ENCODE measurements around the gene MAP3K15.

MAP3K15 gene, protein sequence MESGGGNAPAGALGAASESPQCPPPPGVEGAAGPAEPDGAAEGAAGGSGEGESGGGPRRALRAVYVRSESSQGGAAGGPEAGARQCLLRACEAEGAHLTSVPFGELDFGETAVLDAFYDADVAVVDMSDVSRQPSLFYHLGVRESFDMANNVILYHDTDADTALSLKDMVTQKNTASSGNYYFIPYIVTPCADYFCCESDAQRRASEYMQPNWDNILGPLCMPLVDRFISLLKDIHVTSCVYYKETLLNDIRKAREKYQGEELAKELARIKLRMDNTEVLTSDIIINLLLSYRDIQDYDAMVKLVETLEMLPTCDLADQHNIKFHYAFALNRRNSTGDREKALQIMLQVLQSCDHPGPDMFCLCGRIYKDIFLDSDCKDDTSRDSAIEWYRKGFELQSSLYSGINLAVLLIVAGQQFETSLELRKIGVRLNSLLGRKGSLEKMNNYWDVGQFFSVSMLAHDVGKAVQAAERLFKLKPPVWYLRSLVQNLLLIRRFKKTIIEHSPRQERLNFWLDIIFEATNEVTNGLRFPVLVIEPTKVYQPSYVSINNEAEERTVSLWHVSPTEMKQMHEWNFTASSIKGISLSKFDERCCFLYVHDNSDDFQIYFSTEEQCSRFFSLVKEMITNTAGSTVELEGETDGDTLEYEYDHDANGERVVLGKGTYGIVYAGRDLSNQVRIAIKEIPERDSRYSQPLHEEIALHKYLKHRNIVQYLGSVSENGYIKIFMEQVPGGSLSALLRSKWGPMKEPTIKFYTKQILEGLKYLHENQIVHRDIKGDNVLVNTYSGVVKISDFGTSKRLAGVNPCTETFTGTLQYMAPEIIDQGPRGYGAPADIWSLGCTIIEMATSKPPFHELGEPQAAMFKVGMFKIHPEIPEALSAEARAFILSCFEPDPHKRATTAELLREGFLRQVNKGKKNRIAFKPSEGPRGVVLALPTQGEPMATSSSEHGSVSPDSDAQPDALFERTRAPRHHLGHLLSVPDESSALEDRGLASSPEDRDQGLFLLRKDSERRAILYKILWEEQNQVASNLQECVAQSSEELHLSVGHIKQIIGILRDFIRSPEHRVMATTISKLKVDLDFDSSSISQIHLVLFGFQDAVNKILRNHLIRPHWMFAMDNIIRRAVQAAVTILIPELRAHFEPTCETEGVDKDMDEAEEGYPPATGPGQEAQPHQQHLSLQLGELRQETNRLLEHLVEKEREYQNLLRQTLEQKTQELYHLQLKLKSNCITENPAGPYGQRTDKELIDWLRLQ (N-terminal part only)

DNA sequence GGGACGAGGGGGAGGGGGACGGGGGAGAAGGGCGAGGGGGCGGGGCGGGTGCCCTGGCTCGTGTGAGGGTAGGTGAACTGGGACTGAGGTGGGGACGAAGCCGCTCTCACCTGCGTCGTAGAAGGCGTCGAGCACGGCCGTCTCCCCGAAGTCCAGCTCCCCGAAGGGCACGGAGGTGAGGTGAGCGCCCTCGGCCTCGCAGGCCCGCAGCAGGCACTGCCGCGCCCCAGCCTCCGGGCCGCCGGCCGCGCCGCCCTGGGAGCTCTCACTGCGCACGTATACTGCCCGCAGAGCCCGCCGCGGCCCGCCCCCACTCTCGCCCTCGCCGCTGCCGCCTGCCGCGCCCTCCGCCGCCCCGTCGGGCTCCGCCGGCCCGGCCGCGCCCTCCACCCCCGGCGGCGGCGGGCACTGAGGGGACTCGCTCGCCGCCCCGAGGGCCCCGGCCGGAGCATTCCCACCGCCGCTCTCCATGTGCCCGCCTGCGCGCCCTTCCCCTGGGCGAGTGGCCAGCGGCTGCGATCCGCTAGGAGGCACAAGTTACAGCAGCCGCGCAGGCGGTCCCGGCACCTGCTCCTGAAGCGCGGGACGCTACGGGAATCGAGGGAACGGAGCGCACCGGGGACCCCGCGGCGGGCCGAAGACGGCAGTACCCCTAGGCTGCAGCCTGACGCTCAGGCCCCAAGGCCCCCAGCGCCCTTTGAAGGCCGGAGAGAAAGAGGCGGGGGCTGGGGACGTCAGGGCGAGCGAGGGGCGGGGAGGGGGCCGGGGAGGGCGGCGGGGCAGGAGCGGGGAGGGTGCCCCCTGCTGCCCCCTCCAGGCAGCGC, at the start of gene MAP3K15:
Gene MAP3K15 (minus strand): TSS at position 718 of the 824 bp plus-strand sequence. CDS start 247 bp downstream, at position 471.
- H3K36me3 Mint-ChIP-seq (ENCODE audit: low read depth): no peaks in the 10 kb centered on the region
- H3K9me3 Mint-ChIP-seq: no peaks in the 10 kb centered on the region
- H3K27me3 Mint-ChIP-seq: peaks cover 31% of the 10 kb centered on the region
- H3K4me1 Mint-ChIP-seq (ENCODE audit: low read depth): no peaks in the 10 kb centered on the region
- no peak within 1 kb of the TSS for H3K27ac Mint-ChIP-seq
- H3K4me3 Mint-ChIP-seq: peak within 1 kb of the TSS; percentile 45

DNA sequence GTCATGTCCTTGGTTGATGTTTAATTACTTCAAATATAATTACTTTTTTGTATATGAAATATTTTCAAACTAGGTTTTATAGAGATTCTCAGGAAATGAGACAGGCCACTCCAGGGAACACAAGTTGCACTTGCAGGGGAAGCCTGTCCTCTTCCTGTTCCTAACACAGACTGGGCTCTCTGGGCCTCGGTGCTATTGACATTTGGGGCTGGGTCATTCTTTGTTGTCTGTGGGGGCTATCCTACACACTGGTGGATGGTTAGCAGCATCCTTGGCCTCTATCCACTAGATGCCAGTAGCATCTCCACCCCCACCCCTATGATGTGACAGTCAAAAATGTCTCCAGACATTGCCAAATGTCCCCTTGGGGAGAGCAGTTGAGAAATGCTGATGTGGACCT, 49.3 kb upstream of the MAP3K15 start:
- peaks cover 58% of the 10 kb centered on the region for H3K4me1 Mint-ChIP-seq (ENCODE audit: low read depth)
- H3K4me3 Mint-ChIP-seq: no peak overlapping the region
- H3K36me3 Mint-ChIP-seq (ENCODE audit: low read depth): peaks cover 23% of the 10 kb centered on the region
- H3K27me3 Mint-ChIP-seq: no peaks in the 10 kb centered on the region
- no peaks in the 10 kb centered on the region for H3K9me3 Mint-ChIP-seq
- H3K27ac Mint-ChIP-seq: no peak overlapping the region

DNA sequence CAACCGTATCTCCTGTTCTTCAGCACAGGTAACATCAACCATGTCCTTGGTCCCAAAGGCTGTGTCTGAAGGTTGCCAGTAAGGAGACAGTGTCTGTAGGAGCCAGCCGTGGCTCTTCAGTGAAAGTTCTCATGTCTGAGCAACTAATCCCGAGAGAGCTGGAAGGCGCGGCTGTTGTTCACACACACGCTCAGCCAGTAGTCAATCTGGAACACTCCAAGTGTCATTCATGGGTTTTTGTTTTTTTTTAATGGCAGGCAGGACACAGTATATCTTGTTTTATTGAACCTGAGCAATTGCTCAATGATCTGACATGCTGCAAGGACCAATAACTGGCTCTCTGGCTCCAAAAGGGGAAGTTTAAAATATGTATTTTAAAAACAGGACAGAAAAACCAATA, 48.4 kb upstream of the MAP3K15 start:
- Mint-ChIP-seq H3K27me3 (no peaks in the 10 kb centered on the region), H3K4me1 (ENCODE audit: low read depth) (peaks cover 54% of the 10 kb centered on the region), H3K36me3 (ENCODE audit: low read depth) (peaks cover 23% of the 10 kb centered on the region), H3K9me3 (no peaks in the 10 kb centered on the region), H3K27ac (peak overlapping the region; percentile 50), H3K4me3 (no peak overlapping the region)

DNA sequence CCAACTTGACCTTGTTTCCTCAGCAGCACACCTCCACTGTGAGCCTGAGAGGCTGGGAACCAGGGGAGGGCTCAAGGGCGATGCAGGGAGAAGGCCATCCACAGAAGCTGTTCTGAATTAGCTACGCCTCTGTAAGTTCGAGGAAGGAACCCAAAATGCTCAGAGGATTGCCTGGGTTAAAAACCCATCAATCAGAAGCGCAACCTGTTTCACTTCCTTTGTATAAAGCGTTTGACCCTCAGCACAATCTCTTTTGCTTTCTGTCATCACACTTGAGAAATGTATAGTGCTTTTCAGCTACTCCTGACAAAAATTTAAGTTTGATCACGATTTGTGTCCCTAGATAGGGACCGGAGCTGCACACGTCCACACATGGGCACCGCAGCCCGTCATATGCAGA, 48.0 kb upstream of the MAP3K15 start:
- Mint-ChIP-seq H3K4me3 (no peak overlapping the region), H3K27ac (peak overlapping the region; percentile 50), H3K9me3 (no peaks in the 10 kb centered on the region), H3K36me3 (ENCODE audit: low read depth) (peaks cover 23% of the 10 kb centered on the region), H3K27me3 (no peaks in the 10 kb centered on the region), H3K4me1 (ENCODE audit: low read depth) (peaks cover 50% of the 10 kb centered on the region)

DNA sequence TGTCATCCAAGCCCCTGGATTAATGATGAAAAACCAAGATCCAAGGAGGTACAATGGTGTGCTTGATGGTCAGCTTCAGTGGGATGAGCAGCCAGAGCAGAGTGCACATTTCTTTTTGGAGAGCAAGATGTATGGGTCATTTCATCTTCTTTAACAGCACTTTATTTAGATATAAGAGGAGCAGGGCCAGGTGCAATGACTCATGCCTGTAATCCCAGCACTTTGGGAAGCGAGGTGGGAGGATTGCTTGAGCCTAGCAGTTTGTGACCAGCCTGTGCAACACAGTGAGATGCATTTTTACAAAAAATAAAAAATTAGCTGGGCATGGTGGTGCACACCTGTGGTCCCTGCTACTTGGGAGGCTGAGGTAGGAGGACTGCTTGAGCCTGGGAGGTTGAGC, 45.3 kb upstream of the MAP3K15 start:
- no peak overlapping the region for H3K4me3 Mint-ChIP-seq
- peaks cover 45% of the 10 kb centered on the region for H3K4me1 Mint-ChIP-seq (ENCODE audit: low read depth)
- no peak overlapping the region for H3K27ac Mint-ChIP-seq
- no peaks in the 10 kb centered on the region for H3K9me3 Mint-ChIP-seq
- peaks cover 15% of the 10 kb centered on the region for H3K36me3 Mint-ChIP-seq (ENCODE audit: low read depth)
- no peaks in the 10 kb centered on the region for H3K27me3 Mint-ChIP-seq

DNA sequence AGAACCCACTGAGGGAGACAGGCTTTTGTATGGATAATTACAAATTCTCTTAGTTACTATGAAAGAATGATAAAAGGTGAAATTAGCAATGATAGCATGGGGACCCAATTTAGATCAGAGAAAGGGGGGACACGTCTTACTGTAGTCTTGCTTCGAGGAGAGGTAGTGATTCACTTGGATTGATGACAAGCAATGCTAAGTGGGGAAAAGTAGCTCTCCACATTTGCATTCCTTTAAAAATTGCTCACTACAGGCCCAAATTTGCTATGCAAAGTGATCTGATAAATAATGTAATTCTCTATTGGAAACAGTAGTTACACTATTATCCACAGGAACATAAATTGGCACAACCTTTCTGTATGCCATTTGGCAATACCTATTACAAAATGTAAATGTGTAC, 42.5 kb upstream of the MAP3K15 start:
- peaks cover 37% of the 10 kb centered on the region for H3K4me1 Mint-ChIP-seq (ENCODE audit: low read depth)
- no peaks in the 10 kb centered on the region for H3K27me3 Mint-ChIP-seq
- H3K9me3 Mint-ChIP-seq: no peaks in the 10 kb centered on the region
- peaks cover 5% of the 10 kb centered on the region for H3K36me3 Mint-ChIP-seq (ENCODE audit: low read depth)
- H3K4me3 Mint-ChIP-seq: no peak overlapping the region
- H3K27ac Mint-ChIP-seq: no peak overlapping the region

DNA sequence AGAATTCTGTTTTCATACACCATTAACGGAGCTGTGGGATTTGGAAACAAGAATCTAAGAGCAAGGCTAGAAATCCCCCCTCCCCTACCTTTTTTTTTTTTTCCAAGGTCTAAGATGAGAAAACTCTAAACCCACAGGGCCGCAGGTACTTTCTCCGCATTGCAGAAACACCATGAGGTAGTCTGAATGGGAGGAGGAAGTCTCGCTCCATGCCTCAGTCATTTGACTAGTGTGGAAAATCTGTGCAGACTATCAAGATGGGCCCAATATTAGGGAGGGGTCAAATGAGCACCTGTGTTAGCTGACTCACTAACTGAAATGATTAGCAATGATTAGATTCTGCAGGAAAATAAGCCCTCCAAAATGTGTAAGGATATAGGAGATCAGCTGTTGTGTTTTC, 40.9 kb upstream of the MAP3K15 start:
- Mint-ChIP-seq H3K27me3 (no peaks in the 10 kb centered on the region), H3K4me1 (ENCODE audit: low read depth) (peaks cover 38% of the 10 kb centered on the region), H3K9me3 (no peaks in the 10 kb centered on the region), H3K4me3 (no peak overlapping the region), H3K36me3 (ENCODE audit: low read depth) (peaks cover 5% of the 10 kb centered on the region), H3K27ac (peak overlapping the region; percentile 91)

DNA sequence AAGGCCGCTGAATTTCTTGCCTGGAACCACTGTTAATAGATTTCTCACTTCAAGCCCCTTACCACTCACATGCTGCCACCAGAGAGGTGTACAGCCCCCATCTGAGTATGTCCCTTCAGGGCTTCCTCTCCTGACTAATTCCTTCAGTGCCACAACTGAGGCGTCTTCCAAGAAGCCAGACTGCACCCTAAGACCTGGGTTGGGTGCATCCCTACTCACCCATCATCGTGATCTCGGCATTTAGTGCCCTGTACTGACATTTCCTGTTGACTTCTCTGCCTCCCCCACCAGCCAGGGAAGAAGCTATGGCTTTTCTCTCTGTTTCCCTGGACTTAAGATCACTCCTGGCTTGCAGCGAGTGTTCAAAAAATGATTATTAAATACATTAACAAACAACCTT, 40.4 kb upstream of the MAP3K15 start:
- no peaks in the 10 kb centered on the region for H3K27me3 Mint-ChIP-seq
- H3K9me3 Mint-ChIP-seq: no peaks in the 10 kb centered on the region
- H3K4me3 Mint-ChIP-seq: peak overlapping the region; percentile 37
- H3K36me3 Mint-ChIP-seq (ENCODE audit: low read depth): peaks cover 5% of the 10 kb centered on the region
- peak overlapping the region; percentile 91 for H3K27ac Mint-ChIP-seq
- peaks cover 41% of the 10 kb centered on the region for H3K4me1 Mint-ChIP-seq (ENCODE audit: low read depth)

DNA sequence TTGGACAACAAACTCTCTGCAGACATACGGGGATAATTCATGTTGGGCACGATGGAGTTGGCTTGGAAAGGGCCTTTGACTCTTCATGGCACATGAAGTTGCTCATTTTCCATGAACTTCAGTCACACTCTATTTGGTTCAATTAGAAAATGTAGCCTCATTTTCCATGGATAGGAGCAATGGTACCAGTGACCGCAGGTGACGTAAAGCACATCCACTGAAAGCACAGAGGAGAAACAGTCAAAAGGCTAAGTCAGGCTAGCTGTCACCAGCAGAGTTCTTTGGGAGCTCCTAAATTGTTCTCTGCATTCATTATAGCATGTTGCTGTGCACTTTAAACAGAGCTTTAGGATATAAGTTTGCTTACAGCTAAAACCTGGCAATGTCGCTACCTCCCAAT, 39.9 kb upstream of the MAP3K15 start:
- H3K36me3 Mint-ChIP-seq (ENCODE audit: low read depth): peaks cover 2% of the 10 kb centered on the region
- H3K27me3 Mint-ChIP-seq: no peaks in the 10 kb centered on the region
- H3K9me3 Mint-ChIP-seq: no peaks in the 10 kb centered on the region
- peaks cover 46% of the 10 kb centered on the region for H3K4me1 Mint-ChIP-seq (ENCODE audit: low read depth)
- peak overlapping the region; percentile 91 for H3K27ac Mint-ChIP-seq
- peak overlapping the region; percentile 37 for H3K4me3 Mint-ChIP-seq

DNA sequence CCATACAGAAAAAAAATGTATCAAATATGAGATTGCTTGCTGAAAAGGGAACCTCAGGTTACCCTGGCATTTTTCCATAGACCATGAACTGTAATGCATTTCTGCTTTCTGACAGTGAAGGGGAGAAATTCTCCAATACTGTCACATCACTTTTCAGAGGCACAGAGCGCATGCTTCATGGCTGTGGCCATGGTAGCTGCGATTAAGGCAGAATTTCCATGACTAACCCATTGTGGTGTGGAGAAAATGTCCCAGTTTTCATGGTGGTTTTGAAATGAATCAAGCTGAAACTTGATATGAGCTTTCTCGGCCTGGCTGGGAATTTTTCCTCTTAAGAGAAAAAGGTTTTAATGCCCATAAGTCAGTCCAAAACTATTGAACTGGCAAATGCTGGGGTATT, 39.5 kb upstream of the MAP3K15 start:
- Mint-ChIP-seq H3K36me3 (ENCODE audit: low read depth) (no peaks in the 10 kb centered on the region), H3K4me3 (peak overlapping the region; percentile 33), H3K27ac (peak overlapping the region; percentile 91), H3K27me3 (no peaks in the 10 kb centered on the region), H3K9me3 (no peaks in the 10 kb centered on the region), H3K4me1 (ENCODE audit: low read depth) (peaks cover 50% of the 10 kb centered on the region)

DNA sequence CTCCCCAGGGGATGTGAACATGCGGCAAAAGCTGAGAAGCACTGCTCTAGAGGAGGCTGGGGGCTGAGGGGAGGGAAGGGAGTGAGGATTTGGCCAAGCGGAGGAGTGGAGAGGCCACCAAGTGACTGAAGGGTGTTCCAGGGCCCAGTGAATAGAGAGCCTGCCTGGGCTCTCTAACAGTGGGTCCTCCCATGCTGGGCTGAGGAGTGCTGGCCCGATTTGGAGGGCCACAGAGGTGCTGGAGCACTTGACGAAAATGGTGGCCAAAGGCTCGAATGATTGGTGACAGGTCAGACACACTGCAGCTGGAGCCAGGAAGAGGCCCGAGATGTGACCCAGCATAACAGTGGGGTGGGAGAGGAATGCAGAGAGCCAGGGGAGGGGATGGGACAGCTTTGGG, 37.5 kb upstream of the MAP3K15 start:
- no peak overlapping the region for H3K4me3 Mint-ChIP-seq
- H3K36me3 Mint-ChIP-seq (ENCODE audit: low read depth): peaks cover 11% of the 10 kb centered on the region
- no peaks in the 10 kb centered on the region for H3K9me3 Mint-ChIP-seq
- no peaks in the 10 kb centered on the region for H3K27me3 Mint-ChIP-seq
- H3K27ac Mint-ChIP-seq: peak overlapping the region; percentile 61
- peaks cover 69% of the 10 kb centered on the region for H3K4me1 Mint-ChIP-seq (ENCODE audit: low read depth)

DNA sequence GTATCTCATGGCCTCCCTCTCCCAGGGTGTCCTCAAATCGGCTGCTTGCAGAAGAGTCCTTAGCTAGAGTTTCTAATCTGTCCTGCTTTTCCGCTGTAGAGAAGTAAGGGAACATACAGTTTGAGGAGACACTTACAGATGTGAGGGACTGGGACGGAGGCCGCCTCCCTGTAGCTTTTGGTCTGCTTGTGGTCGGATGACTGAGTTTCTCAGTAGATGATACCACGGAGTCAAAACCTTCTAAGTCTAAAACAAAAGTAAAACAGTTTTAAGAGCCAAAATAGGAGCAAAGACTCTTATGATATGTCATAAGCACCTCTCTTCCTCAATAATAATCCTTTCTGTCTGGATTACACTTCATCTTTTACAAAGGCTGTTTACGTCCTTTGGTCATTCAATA, 34.5 kb upstream of the MAP3K15 start:
- peak overlapping the region; percentile 81 for H3K27ac Mint-ChIP-seq
- H3K27me3 Mint-ChIP-seq: no peaks in the 10 kb centered on the region
- H3K9me3 Mint-ChIP-seq: no peaks in the 10 kb centered on the region
- peak overlapping the region; percentile 62 for H3K4me3 Mint-ChIP-seq
- peaks cover 24% of the 10 kb centered on the region for H3K36me3 Mint-ChIP-seq (ENCODE audit: low read depth)
- peaks cover 48% of the 10 kb centered on the region for H3K4me1 Mint-ChIP-seq (ENCODE audit: low read depth)

DNA sequence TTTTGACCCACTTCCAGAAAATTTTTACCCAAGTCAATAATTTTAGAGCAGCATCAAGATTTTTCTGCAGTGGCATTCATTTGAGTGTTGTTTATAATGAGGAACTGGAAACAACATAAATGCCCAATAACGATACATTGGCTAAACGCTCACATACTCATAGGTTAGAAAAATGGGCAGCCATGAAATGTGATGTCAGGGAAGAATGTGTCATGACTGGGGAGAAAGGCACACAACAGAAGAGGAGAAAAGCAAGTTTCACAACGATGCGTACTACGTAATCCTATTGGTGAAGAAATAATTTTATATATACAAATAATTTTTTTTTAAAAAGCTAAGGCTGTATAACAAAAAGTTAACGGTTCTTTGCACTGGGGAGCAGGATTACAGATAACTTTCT, 33.6 kb upstream of the MAP3K15 start:
- H3K27ac Mint-ChIP-seq: peak overlapping the region; percentile 96
- H3K4me1 Mint-ChIP-seq (ENCODE audit: low read depth): peaks cover 45% of the 10 kb centered on the region
- no peaks in the 10 kb centered on the region for H3K27me3 Mint-ChIP-seq
- H3K9me3 Mint-ChIP-seq: no peaks in the 10 kb centered on the region
- peak overlapping the region; percentile 53 for H3K4me3 Mint-ChIP-seq
- peaks cover 29% of the 10 kb centered on the region for H3K36me3 Mint-ChIP-seq (ENCODE audit: low read depth)

DNA sequence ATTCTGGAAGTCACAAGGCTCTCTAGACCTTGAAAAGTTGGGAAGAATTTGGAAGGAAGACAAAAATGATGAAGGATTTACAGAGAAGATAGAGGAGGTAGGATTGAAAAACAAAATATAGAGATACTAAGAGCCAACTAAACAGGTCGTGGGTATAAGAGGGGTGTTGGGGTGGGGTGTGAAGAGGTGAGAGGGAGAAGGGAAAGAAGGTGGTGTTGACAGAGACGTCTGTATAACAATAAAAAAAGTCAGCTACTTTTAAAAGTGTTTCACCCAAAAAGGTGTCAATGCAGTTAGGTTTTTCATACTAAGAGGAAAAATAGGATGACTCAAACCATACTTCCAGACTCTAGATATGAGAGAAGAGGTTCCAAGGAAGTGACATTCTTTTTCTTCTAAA, 33.0 kb upstream of the MAP3K15 start:
- Mint-ChIP-seq H3K4me3 (peak overlapping the region; percentile 53), H3K36me3 (ENCODE audit: low read depth) (peaks cover 29% of the 10 kb centered on the region), H3K9me3 (no peaks in the 10 kb centered on the region), H3K27ac (peak overlapping the region; percentile 96), H3K4me1 (ENCODE audit: low read depth) (peaks cover 45% of the 10 kb centered on the region), H3K27me3 (no peaks in the 10 kb centered on the region)

Measured in stimulated activated naive CD8-positive, alpha-beta T cell treated with anti-CD3 and anti-CD28 coated beads, Interleukin-15, Interleukin-2, amounts not matched to agents 100 ng/mL and 50 ng/mL, for 24 hours (primary cell).